NCI-H1417 treated with DMSO at 0.1 percent for 48 hours (cell line): Measurements from ENCODE around the gene METTL21C.

Source experiments
- DNase-seq: peaks from one replicate; lab custom pipeline; 2025; lab: John Stamatoyannopoulos, UW

Gene METTL21C

GRCh38 chr13:102697929-102698648 lies 3.2 kb upstream of the METTL21C start:
- DNase-seq: no peak

DNA sequence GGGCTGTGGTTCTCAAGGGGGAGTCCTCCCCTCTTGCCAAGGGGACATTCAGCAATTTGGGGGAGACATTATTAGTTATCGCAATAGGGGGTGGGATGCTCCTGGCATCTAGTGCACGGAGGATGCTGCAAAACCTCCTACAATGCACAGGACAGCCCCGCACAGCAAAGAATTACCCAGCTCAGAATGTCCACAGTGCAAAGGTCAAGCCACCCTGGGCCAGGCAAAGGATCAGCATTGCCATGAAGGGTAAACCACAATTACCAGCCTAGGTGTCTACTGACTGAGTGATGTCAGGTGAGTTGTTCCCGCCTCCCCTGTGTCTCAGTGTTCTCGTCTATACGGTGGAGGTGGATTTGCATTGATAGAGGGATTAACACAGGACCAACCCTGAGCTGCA lies 2.4 kb upstream of the METTL21C start:
- DNase-seq: no peak

- no peak for DNase-seq
Measured at GRCh38 chr13:102696465-102696864, 1.6 kb upstream of the METTL21C start.

- DNase-seq: no peak
Measured at GRCh38 chr13:102693776-102694175, 1.1 kb downstream of the METTL21C start.

DNA sequence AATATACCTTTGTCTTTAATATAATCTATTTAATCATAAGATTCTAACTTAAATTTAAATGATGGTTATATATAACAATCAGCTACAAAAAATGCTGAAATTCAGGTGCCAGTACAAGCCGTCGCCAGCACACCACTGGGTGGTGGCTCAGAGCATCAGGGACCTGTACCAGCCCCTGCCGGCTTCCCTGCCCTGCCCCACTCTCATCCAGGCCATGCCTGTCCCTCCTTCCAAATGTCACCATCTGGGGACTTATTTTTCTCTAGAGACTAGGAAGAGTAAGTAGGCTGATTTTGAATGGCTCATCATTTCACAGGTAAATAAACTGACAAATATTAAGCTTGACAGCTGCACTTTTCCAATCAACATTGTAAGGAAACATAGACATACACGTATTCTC lies 1.6 kb downstream of the METTL21C start:
- no peak for DNase-seq

DNA sequence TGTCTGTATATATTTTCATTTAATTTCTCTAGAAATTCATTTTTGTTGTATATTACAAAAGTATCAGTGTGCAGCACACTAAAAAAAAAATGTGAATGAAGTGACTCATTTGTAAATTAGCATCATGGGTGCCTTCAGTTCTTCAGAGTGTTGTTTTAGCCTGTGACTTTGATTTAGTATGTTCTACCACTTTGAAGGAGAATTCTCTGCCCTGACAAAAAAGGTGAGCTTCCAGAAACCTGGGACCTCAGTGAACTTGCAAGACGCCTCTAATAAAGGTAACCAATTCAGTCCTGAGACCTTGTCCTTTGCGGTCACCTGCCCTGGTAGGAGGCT lies 2.4 kb downstream of the METTL21C start:
- DNase-seq: no peak

DNA sequence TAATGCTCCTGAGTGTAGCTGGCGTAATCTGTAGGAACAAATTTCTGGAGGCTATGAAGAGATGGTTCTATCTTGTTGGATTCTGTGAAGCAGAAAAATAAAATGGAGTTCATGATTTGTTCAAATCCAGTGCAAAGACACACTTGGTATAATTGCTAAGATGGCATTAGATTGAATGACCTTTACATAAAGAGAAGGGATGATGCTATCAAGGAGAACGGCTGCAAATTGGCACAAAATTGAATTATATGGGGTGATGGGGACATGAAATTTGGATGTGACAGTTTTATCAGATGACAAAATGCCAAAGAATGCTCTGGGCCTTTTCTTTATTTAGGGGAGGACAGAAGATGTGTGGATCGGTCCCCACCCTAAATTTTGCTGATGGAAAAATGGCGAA lies 4.0 kb downstream of the METTL21C start:
- DNase-seq: no peak

GRCh38 chr13:102688306-102688973 lies 6.4 kb downstream of the METTL21C start:
- DNase-seq: no peak

DNA sequence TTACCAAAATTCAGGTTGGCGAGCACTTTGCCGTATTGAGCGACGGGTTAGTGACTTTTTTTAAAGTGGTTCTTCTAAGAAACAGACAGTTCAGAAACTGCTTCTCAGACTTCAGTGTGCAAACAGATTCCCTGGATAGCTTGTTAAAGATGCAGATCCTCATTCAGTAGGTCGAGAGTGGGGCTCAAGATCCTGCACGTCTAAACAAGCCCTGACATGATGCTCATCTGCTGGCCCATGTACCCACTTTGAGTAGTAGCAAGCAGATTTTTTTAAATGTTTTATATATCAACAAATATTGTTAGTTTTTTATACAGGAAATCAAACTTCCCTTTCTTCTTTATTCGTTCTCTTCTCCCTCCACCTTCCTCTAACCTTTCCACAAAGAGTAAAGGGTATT lies 7.3 kb downstream of the METTL21C start:
- no peak for DNase-seq

DNA sequence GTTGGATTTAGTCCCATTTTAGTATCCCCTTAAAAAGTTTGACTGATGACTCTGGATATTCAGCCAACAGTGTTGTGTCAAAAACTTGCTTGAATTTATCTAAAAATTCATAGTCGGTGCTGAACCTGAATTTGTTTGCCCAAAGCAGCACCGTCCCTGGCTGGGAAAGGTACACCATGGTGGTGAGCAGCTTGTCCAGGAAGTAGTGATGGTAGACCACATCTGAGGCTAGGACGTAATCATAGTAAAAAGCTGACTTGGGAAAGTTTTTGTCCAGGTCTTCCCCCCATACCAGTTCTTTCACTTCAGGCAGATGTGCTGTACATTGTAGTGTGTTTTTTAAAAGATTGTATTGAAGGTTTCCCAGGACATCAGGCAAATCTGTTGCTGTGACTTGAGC lies 8.8 kb downstream of the METTL21C start:
- DNase-seq: no peak

- DNase-seq: no peak
Measured at GRCh38 chr13:102683637-102684036, 11.2 kb downstream of the METTL21C start.

DNA sequence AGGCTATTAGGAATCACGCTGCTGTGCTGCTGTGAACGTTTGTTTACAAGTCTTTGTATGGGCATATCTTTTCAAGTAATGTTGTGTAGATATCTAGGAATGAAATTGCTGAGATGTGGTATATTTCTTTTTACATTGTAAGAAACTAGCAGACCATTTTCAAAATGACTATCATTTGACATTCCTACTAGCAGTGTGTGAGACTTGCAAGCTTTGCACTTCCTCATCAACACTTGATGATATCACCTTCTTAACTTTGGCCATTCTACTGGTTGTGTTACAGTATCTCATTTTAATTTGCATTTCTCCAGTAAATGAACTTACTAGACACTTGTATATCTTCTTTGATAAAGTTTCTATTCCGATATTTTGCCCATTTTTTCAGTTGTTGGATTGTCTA lies 12.1 kb downstream of the METTL21C start:
- DNase-seq: no peak

DNA sequence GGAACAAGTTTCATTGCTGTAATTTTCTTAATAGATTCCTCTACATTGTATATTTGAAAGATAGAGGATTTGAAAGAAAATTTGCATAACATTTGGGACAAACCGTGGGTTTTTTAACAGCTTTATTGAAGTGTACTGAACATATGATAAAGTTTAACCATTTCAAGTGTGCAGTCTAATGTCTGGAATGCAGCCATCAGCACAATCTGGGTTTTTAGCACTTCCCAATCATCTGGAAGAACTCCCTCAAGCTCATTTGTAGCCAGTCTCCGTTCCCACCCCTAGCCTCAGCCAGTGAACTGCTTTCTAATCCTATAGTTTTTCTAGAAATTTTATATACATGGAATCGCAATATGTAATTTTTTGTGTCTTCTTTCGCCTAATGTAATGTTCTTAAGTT lies 12.6 kb downstream of the METTL21C start:
- DNase-seq: no peak

DNA sequence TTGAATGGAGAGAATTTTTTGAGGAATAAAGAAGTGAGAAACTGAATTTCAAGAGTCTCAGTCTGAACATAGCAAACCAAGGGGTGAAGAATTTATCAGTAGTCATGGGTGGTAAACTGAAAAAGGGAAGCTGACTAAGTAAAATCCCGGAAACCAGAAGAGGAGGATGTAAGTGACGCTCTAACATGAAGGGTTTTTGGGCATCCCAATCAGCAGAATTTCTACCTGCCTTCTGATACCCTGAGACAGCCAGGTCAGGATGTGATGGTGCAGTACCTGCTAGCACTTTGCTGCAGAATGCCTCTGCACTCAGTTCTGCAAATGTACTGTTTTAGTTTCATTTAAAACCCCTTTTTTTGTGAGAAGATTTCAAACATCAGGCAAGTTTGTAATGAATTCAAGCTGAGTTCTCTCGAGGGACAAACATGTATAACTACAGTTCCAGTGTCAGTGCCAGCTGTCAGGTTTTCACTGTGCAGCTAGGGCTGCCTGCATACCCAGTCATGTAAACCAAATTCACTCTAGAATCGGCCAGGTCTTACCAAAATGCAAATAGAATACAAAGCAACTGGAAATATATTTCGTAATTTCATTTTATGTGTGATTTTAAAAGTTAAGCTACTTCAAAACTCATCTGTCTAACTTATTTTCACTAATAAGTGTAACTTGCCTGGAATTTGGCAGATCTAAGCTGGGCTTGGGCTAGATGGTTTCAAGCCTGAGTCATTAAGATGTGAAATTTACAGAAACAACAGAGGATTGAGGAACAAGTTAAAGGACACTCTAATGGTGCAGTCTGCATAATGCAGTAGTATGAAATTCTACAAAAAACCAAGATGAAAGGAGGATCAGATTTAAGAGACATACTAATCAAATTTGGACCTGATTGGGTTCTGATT lies 13.8 kb downstream of the METTL21C start:
- no peak for DNase-seq

DNA sequence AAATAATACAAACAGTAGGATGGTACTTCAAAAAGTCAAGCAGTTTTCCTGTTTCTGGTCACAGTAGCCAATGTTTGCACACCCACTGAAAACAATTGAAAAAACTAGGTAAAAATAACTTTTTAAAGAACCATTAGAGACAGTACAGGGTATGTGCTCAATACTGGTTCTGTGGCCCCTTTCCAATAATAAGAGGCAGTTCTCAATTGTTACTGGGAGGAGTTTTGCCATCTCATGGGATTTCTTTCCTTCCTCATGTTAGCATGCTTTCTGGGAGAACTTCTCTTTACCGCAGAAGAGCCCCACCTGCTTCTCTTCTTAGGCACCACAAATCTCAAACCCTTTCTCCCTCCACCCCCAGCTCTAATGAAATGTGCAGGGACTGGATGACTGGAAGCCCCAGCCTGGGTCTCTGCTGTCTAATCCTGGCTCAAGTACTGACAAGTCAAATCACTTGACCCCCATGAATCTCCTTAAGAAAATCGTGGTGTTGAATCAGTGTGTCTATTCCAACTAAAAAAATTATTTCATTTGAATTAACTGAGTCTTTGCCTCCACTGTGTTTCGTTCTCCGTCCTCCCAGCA lies 14.6 kb downstream of the METTL21C start:
- no peak for DNase-seq

DNA sequence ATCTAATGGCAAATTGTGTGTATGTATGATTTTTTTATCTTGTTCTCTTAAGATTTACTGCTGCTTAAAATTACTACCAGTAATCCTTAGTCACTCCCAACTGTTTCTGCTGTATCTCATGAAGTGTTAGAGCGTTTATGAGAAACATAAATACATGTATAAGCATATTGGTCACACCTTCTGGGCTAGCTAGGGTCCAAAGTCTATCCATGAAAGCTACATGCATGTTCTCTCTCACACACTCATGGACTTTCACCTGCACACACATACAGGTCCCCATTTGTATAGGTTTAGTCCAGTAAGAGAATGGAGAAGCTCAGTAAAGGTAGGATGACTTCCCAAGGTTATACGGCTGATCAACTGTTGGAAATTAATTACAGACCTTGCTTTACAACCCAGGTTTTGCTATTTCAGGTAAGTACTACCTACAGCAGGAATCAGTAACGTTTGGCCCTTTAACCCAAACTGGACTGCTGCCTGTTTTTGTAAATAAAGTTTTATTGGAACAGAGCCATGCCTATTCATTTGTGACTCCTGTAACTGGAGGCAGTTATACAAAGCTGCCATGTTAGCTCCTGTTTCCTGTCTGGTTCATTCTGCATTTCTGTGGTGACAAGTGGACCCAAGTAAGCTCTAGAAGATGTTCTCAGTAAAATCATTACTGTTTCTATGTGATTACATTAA lies 15.3 kb downstream of the METTL21C start:
- no peak for DNase-seq

DNA sequence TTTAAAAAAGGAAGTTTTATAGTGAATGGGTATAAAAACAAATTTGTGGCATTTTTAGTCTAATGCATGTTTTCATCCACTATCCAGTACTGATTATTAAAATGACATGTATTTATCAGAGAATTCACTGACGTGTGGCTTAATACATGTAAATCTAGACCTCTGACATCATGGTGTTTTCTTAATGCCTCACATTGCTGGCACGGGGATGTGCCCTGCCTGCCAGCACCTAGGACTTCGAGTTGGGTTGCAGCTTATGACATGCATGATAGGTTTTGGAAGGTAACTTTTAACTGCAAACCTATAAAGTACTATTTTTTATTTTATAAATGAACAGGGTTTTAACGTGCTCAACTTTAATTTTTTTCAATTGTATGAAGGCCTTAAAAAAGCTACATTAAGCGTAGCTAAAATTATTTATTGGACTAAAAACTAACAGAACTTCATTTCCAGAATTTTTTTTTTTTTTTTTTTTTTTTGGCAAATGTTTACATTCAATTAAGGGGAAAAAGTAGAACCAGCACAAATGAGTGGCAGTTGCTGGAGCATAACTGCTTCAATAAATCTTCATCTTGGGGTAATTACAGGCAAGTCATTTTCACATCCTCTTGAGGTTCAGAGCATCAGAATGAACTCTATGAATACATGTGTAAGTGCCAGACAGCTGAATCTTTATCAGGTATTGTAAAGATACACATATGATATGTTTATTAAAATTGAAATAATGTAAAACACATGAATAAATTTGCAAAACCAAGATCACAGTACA lies 16.3 kb downstream of the METTL21C start:
- no peak for DNase-seq

DNA sequence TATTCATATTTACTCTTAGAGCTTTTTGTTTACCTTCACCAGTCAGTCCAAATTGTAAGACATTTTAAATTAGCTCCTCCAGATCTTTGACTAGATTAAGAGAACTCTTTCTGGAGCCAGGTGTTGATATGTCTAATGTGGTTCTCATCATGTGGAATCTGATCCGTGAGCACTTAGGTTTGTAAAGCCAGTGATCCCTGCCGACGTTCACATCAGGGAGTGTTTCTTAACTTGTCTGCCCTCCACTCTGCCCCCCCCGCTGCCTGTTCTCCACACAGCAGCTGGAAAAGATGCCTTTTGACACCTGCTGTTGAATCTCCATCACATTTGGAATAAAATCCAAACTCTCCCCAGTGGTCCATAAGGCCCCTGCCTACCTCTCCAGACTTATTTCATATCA lies 17.7 kb downstream of the METTL21C start:
- DNase-seq: peak; percentile 3

GRCh38 chr13:102675115-102675514 lies 19.7 kb downstream of the METTL21C start:
- no peak for DNase-seq

GRCh38 chr13:102670130-102670529 lies 24.7 kb downstream of the METTL21C start:
- no peak for DNase-seq

GRCh38 chr13:102667911-102668310 lies 26.9 kb downstream of the METTL21C start:
- DNase-seq: no peak
